Stimulated activated CD8-positive, alpha-beta memory T cell treated with anti-CD3 and anti-CD28 coated beads, Interleukin-12 subunit alpha, Interleukin-12 subunit beta, amount 100 ng/mL, for 1 hour (primary cell): Measurements from ENCODE around the gene MIGA1.
"Not testable (repeated sequence)": the region's sequence is repeated elsewhere in the genome, so short reads cannot be mapped to it uniquely, and the experiment has no call there.

Experiments used
- DNase-seq: peaks from one replicate; pipeline ENCODE4 v3.0.0-alpha.2; 2020; ENCODE audit warnings: low read depth

The MIGA1 gene

GRCh38 chr1:77797991-77798390 lies 18.5 kb downstream of the MIGA1 start:
- no peak for DNase-seq

GRCh38 chr1:77802026-77802425 lies 22.6 kb downstream of the MIGA1 start:
- no peak for DNase-seq

- no peak for DNase-seq
These were observed 23.9 kb downstream of the MIGA1 start for GRCh38 chr1:77803371-77803770.

GRCh38 chr1:77809787-77810462 lies 30.5 kb downstream of the MIGA1 start:
- DNase-seq = not testable (repeated sequence)

- not testable (repeated sequence) for DNase-seq
These were observed 32.1 kb downstream of the MIGA1 start for GRCh38 chr1:77811589-77811988.

GRCh38 chr1:77817368-77818209 lies 38.1 kb downstream of the MIGA1 start:
- no peak for DNase-seq

- no peak for DNase-seq
These were observed 40.7 kb downstream of the MIGA1 start for GRCh38 chr1:77820121-77820520.

- no peak for DNase-seq
These were observed 44.6 kb downstream of the MIGA1 start for GRCh38 chr1:77824079-77824478.

GRCh38 chr1:77824694-77825093 lies 45.2 kb downstream of the MIGA1 start:
- DNase-seq = no peak

GRCh38 chr1:77825131-77825709 lies 45.8 kb downstream of the MIGA1 start:
- no peak for DNase-seq

GRCh38 chr1:77826851-77827250 lies 47.4 kb downstream of the MIGA1 start:
- not testable (repeated sequence) for DNase-seq

GRCh38 chr1:77828098-77828497 lies 48.6 kb downstream of the MIGA1 start:
- no peak for DNase-seq

GRCh38 chr1:77829851-77830250 lies 50.4 kb downstream of the MIGA1 start:
- no peak for DNase-seq

GRCh38 chr1:77830946-77831345 lies 51.5 kb downstream of the MIGA1 start:
- DNase-seq = no peak

- no peak for DNase-seq
These were observed 52.1 kb downstream of the MIGA1 start for GRCh38 chr1:77831566-77831965.

GRCh38 chr1:77831976-77832711 lies 52.7 kb downstream of the MIGA1 start:
- no peak for DNase-seq

GRCh38 chr1:77832901-77833300 lies 53.5 kb downstream of the MIGA1 start:
- no peak for DNase-seq

- DNase-seq = no peak
These were observed 54.2 kb downstream of the MIGA1 start for GRCh38 chr1:77833521-77834100.

GRCh38 chr1:77834771-77835334 lies 55.4 kb downstream of the MIGA1 start:
- DNase-seq = no peak

GRCh38 chr1:77841574-77841973 lies 62.1 kb downstream of the MIGA1 start:
- DNase-seq = no peak

- no peak for DNase-seq
These were observed 66.5 kb downstream of the MIGA1 start for GRCh38 chr1:77845951-77846350.

- DNase-seq = no peak
These were observed 67.5 kb downstream of the MIGA1 start for GRCh38 chr1:77846966-77847365.
